ENCODE measurements around the gene SYNPO2. TPM values are rescaled to one million over a fixed set of nuclear protein-coding genes. Genes with fewer than 3 reads are reported as not detected.

Gene SYNPO2
- total RNA-seq, 2 donors from 2014 or later = 0.17 to 0.36 TPM

DNA sequence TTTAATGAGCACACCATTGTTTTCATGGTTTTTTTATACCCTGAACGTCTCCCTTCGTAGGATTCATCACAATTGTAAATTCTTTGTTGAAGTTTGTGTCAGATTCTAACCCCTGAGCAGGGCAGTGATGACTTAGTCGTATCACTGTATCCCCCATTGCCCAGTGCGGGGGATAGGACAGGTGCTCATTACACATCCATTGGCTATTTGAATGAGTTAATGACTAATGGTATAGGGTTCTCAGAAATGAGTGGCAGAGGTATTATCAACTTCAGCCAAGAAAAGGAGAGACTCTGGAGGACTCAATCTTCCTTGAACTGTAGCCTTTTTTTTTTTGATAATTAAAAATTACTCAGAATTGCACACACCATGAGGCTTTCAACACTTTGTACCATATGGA is 64.6 kb downstream of the SYNPO2 start:
- Mint-ChIP-seq H3K9me3 (no peaks in the 10 kb centered on the region), H3K27me3 (peaks cover 5 to 8% of the 10 kb centered on the region in 2 donors), H3K27ac (no peak overlapping the region), H3K4me3 (no peak overlapping the region), H3K4me1 (ENCODE audit: low read depth in 2 of 2) (no peaks in the 10 kb centered on the region), H3K36me3 (no peaks in the 10 kb centered on the region)
- DNase-seq (ENCODE audit: low spot score) (no peak), ATAC-seq (no peak)

DNA sequence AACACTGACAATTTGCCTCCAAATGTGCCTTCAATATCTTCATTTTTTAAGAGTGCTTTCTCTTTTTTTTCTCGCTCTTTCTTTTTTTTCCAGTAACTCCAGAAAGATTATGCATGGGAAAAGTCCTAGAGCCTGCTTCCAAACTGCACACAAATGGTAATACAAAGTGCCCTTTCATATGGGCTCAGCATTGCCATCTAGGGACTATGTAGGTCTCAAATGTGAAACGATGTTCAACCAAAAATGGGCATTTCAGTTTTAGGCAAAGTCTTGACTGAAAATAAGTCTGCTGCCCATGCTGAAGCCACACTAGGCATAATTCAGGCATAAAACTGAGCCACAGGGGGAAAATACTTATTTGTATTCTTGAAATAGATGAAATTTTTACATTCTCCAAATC is 65.6 kb downstream of the SYNPO2 start:
- DNase-seq (ENCODE audit: low spot score) = no peak

GRCh38 chr4:118955515-118955914 is 66.9 kb downstream of the SYNPO2 start:
- no peaks in the 10 kb centered on the region for H3K4me1 Mint-ChIP-seq (ENCODE audit: low read depth in 2 of 2)
- H3K27me3 Mint-ChIP-seq = peaks cover 12 to 14% of the 10 kb centered on the region in 2 donors
- no peaks in the 10 kb centered on the region for H3K36me3 Mint-ChIP-seq
- no peak for DNase-seq (ENCODE audit: low spot score)
- H3K9me3 Mint-ChIP-seq = no peaks in the 10 kb centered on the region
- H3K27ac Mint-ChIP-seq = no peak overlapping the region
- no peak overlapping the region for H3K4me3 Mint-ChIP-seq
- ATAC-seq = no peak

More for the DNA sequence above, 65.6 kb downstream of the SYNPO2 start:
- Mint-ChIP-seq H3K4me3 (no peak overlapping the region), H3K4me1 (ENCODE audit: low read depth in 2 of 2) (no peaks in the 10 kb centered on the region), H3K9me3 (no peaks in the 10 kb centered on the region), H3K27me3 (peaks cover 7 to 8% of the 10 kb centered on the region in 2 donors), H3K27ac (no peak overlapping the region), H3K36me3 (no peaks in the 10 kb centered on the region)
- ATAC-seq = no peak

- DNase-seq (ENCODE audit: low spot score) (no peak), ATAC-seq (no peak)
- peaks cover 12 to 26% of the 10 kb centered on the region in 2 donors for H3K27me3 Mint-ChIP-seq
- no peaks in the 10 kb centered on the region for H3K9me3 Mint-ChIP-seq
- no peaks in the 10 kb centered on the region for H3K4me1 Mint-ChIP-seq (ENCODE audit: low read depth in 2 of 2)
- H3K36me3 Mint-ChIP-seq = no peaks in the 10 kb centered on the region
- H3K4me3 Mint-ChIP-seq = no peak overlapping the region
- no peak overlapping the region for H3K27ac Mint-ChIP-seq
These were observed 69.2 kb downstream of the SYNPO2 start for GRCh38 chr4:118957722-118958445.

- H3K4me1 Mint-ChIP-seq (ENCODE audit: low read depth in 2 of 2) = no peaks in the 10 kb centered on the region
- DNase-seq (ENCODE audit: low spot score) = no peak
- H3K4me3 Mint-ChIP-seq = no peak overlapping the region
- ATAC-seq = no peak
- no peaks in the 10 kb centered on the region for H3K9me3 Mint-ChIP-seq
- H3K36me3 Mint-ChIP-seq = no peaks in the 10 kb centered on the region
- H3K27me3 Mint-ChIP-seq = peaks cover 9 to 18% of the 10 kb centered on the region in 2 donors
- H3K27ac Mint-ChIP-seq = no peak overlapping the region
These were observed 73.9 kb downstream of the SYNPO2 start for GRCh38 chr4:118962540-118962939.

GRCh38 chr4:118964891-118965411 is 76.3 kb downstream of the SYNPO2 start:
- Mint-ChIP-seq H3K4me1 (ENCODE audit: low read depth in 2 of 2) (peaks cover 6 to 9% of the 10 kb centered on the region in 2 donors), H3K9me3 (no peaks in the 10 kb centered on the region), H3K4me3 (no peak overlapping the region), H3K27ac (no peak overlapping the region), H3K36me3 (no peaks in the 10 kb centered on the region), H3K27me3 (peaks cover 0 to 12% of the 10 kb centered on the region in 2 donors)
- DNase-seq (ENCODE audit: low spot score) (no peak), ATAC-seq (peak in 1 of 2 donors; percentile 28)

- Mint-ChIP-seq H3K4me1 (ENCODE audit: low read depth in 2 of 2) (peaks cover 6 to 9% of the 10 kb centered on the region in 2 donors), H3K27ac (no peak overlapping the region), H3K36me3 (no peaks in the 10 kb centered on the region), H3K27me3 (no peaks in the 10 kb centered on the region), H3K9me3 (no peaks in the 10 kb centered on the region), H3K4me3 (no peak overlapping the region)
- ATAC-seq = no peak
- no peak for DNase-seq (ENCODE audit: low spot score)
These were observed 78.7 kb downstream of the SYNPO2 start for GRCh38 chr4:118967393-118967792.

- Mint-ChIP-seq H3K27ac (peak overlapping the region in 1 of 2 donors; percentile 15), H3K4me3 (no peak overlapping the region)
These were observed 79.4 kb downstream of the SYNPO2 start for GRCh38 chr4:118968005-118968404.

GRCh38 chr4:118968813-118969212 is 80.2 kb downstream of the SYNPO2 start:
- DNase-seq (ENCODE audit: low spot score) (no peak), ATAC-seq (no peak)
- H3K4me3 Mint-ChIP-seq = no peak overlapping the region
- peaks cover 6 to 9% of the 10 kb centered on the region in 2 donors for H3K4me1 Mint-ChIP-seq (ENCODE audit: low read depth in 2 of 2)
- H3K36me3 Mint-ChIP-seq = no peaks in the 10 kb centered on the region
- no peak overlapping the region for H3K27ac Mint-ChIP-seq
- H3K27me3 Mint-ChIP-seq = no peaks in the 10 kb centered on the region
- H3K9me3 Mint-ChIP-seq = no peaks in the 10 kb centered on the region

More at GRCh38 chr4:118968005-118968404, 79.4 kb downstream of the SYNPO2 start:
- Mint-ChIP-seq H3K9me3 (no peaks in the 10 kb centered on the region), H3K4me1 (ENCODE audit: low read depth in 2 of 2) (peaks cover 6 to 9% of the 10 kb centered on the region in 2 donors), H3K36me3 (no peaks in the 10 kb centered on the region), H3K27me3 (no peaks in the 10 kb centered on the region)
- DNase-seq (ENCODE audit: low spot score) = no peak
- ATAC-seq = peak; percentile 55 to 72

DNA sequence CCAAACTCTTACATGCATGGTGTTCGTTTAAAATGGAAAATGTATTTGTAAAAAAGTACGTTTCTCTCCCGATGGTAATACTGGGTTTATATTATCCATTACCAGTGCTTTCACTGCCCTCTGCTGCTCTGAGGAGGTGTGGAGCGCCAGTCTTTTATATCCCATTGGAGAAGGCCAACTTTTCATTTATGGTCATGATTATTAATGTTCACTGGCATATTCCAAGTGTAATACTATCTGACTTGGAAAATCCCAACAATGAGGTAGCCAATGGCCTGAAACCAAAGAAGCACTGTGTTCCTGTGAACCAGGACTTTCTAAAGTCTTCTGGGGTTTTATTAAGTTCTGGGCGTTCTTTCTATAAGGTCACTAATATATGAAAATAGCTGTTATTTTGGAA is 80.7 kb downstream of the SYNPO2 start:
- H3K27me3 Mint-ChIP-seq = no peaks in the 10 kb centered on the region
- no peak overlapping the region for H3K4me3 Mint-ChIP-seq
- no peak overlapping the region for H3K27ac Mint-ChIP-seq
- no peak for DNase-seq (ENCODE audit: low spot score)
- H3K36me3 Mint-ChIP-seq = no peaks in the 10 kb centered on the region
- H3K9me3 Mint-ChIP-seq = no peaks in the 10 kb centered on the region
- no peak for ATAC-seq
- H3K4me1 Mint-ChIP-seq (ENCODE audit: low read depth in 2 of 2) = peaks cover 6 to 9% of the 10 kb centered on the region in 2 donors

DNA sequence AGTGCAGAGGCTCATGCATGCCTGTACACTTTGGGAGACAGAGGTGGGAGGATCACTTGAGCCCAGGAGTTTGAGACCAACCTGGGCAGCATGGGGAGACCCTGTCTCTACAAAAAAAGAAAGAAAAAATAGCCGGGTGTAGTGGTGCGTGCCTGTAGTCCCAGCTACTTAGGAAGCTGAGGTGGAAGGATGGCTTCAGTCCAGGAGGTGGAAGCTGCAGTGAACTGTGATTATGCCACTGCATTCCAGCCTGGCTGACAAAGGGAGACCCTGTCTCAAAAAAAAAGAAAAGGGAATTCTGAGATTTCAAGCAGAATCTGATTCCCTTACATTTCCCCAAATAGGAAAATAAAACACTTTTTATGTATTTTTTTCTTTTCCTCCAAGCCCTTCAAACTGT is 83.5 kb downstream of the SYNPO2 start:
- Mint-ChIP-seq H3K27ac (no peak overlapping the region), H3K27me3 (no peaks in the 10 kb centered on the region), H3K4me1 (ENCODE audit: low read depth in 2 of 2) (peaks cover 6 to 9% of the 10 kb centered on the region in 2 donors), H3K36me3 (no peaks in the 10 kb centered on the region), H3K4me3 (no peak overlapping the region), H3K9me3 (no peaks in the 10 kb centered on the region)
- ATAC-seq (no peak), DNase-seq (ENCODE audit: low spot score) (no peak)

DNA sequence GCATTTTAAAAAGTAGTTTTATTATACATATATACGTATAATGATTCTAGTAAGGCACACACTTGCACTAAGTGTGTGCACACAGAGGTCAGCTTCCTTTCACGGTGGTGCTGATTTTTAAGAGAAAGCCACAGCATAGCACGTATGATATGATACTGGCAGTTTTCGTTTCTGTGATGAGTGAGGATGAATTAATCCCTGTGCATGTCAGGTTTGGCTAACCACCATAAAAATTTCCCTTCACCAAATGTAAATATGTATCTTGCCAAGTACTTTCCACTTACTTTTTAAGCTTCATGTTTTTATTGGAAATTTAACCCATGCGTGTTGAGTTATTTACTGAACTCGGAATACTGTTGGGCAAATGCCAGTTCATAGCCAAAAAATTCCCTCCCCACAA is 84.6 kb downstream of the SYNPO2 start:
- no peaks in the 10 kb centered on the region for H3K9me3 Mint-ChIP-seq
- peaks cover 1 to 2% of the 10 kb centered on the region in 2 donors for H3K4me1 Mint-ChIP-seq (ENCODE audit: low read depth in 2 of 2)
- no peaks in the 10 kb centered on the region for H3K27me3 Mint-ChIP-seq
- H3K27ac Mint-ChIP-seq = no peak overlapping the region
- DNase-seq (ENCODE audit: low spot score) (no peak), ATAC-seq (no peak)
- no peaks in the 10 kb centered on the region for H3K36me3 Mint-ChIP-seq
- no peak overlapping the region for H3K4me3 Mint-ChIP-seq

- DNase-seq (ENCODE audit: low spot score) = no peak
- no peaks in the 10 kb centered on the region for H3K9me3 Mint-ChIP-seq
- no peak overlapping the region for H3K27ac Mint-ChIP-seq
- no peak for ATAC-seq
- no peaks in the 10 kb centered on the region for H3K4me1 Mint-ChIP-seq (ENCODE audit: low read depth in 2 of 2)
- H3K27me3 Mint-ChIP-seq = no peaks in the 10 kb centered on the region
- no peaks in the 10 kb centered on the region for H3K36me3 Mint-ChIP-seq
- H3K4me3 Mint-ChIP-seq = no peak overlapping the region
These were observed 86.1 kb downstream of the SYNPO2 start for GRCh38 chr4:118974758-118975157.

GRCh38 chr4:118975449-118976192 is 87.0 kb downstream of the SYNPO2 start:
- Mint-ChIP-seq H3K4me3 (no peak overlapping the region), H3K4me1 (ENCODE audit: low read depth in 2 of 2) (no peaks in the 10 kb centered on the region)
- no peak for ATAC-seq

More at GRCh38 chr4:118975449-118976192, 87.0 kb downstream of the SYNPO2 start:
- Mint-ChIP-seq H3K27ac (no peak overlapping the region), H3K9me3 (no peaks in the 10 kb centered on the region), H3K36me3 (no peaks in the 10 kb centered on the region), H3K27me3 (no peaks in the 10 kb centered on the region)
- DNase-seq (ENCODE audit: low spot score) = no peak
